ENCODE data around the gene MAML2.

The MAML2 gene

GRCh38 chr11:96309643-96310017, 33.4 kb downstream of the MAML2 start:
- no peak for TF ChIP-seq CTCF (conservative IDR thresholded peaks at IDR 0.05; ENCODE audit: low read depth)
- DNase-seq (ENCODE audit: low spot score): no peak
- ChIA-PET POLR2A (ENCODE audit: low non-redundant PET) (no interaction called here), CTCF (no interaction called here)
- no peak overlapping the region for H3K27ac ChIP-seq

GRCh38 chr11:96309016-96309642, 33.9 kb downstream of the MAML2 start:
- CTCF ChIA-PET: interaction anchor here (0.6 kb wide), 1 partner anchor 11 kb away, joined by 3 read pairs; no protein-coding TSS in a partner anchor
- no peak overlapping the region for H3K27ac ChIP-seq
- TF ChIP-seq CTCF (conservative IDR thresholded peaks at IDR 0.05; ENCODE audit: low read depth): no peak
- POLR2A ChIA-PET (ENCODE audit: low non-redundant PET): no interaction called here
- DNase-seq (ENCODE audit: low spot score): no peak

GRCh38 chr11:96307776-96308140, 35.2 kb downstream of the MAML2 start:
- ChIA-PET CTCF (interaction anchor here (0.6 to 1.2 kb wide), 3 partner anchors 35 to 487 kb away, joined by 3 to 5 read pairs (median 3); partner anchors contain the start of gene MAML2), POLR2A (ENCODE audit: low non-redundant PET) (no interaction called here)
- peak overlapping the region; percentile 92 for H3K27ac ChIP-seq
- TF ChIP-seq CTCF (conservative IDR thresholded peaks at IDR 0.05; ENCODE audit: low read depth): no peak
- peak; percentile 82 for DNase-seq (ENCODE audit: low spot score)

GRCh38 chr11:96306933-96307775, 35.8 kb downstream of the MAML2 start:
- peak; percentile 84 for DNase-seq (ENCODE audit: low spot score)

GRCh38 chr11:96306600-96306932, 36.4 kb downstream of the MAML2 start:
- TF ChIP-seq CTCF (conservative IDR thresholded peaks at IDR 0.05; ENCODE audit: low read depth): no peak
- no peak overlapping the region for H3K27ac ChIP-seq
- ChIA-PET CTCF (interaction anchor here (0.6 to 1.2 kb wide), 2 partner anchors 36 to 1121 kb away, joined by 4 to 5 read pairs; partner anchors contain the start of gene MAML2), POLR2A (ENCODE audit: low non-redundant PET) (no interaction called here)
- no peak for DNase-seq (ENCODE audit: low spot score)

More at GRCh38 chr11:96306933-96307775, 35.8 kb downstream of the MAML2 start:
- ChIA-PET POLR2A (ENCODE audit: low non-redundant PET) (no interaction called here), CTCF (interaction anchor here (0.6 to 1.2 kb wide), 4 partner anchors 36 to 1122 kb away, joined by 3 to 5 read pairs (median 4); partner anchors contain the start of gene MAML2)
- no peak for TF ChIP-seq CTCF (conservative IDR thresholded peaks at IDR 0.05; ENCODE audit: low read depth)
- H3K27ac ChIP-seq: peak overlapping the region; percentile 92

- DNase-seq (ENCODE audit: low spot score): no peak
- H3K27ac ChIP-seq: no peak overlapping the region
- POLR2A ChIA-PET (ENCODE audit: low non-redundant PET): no interaction called here
- CTCF ChIA-PET: interaction anchor here (0.7 kb wide), 1 partner anchor 33 kb away, joined by 4 read pairs; no protein-coding TSS in a partner anchor
- TF ChIP-seq CTCF (conservative IDR thresholded peaks at IDR 0.05; ENCODE audit: low read depth): no peak
Observed at GRCh38 chr11:96306071-96306470, 36.9 kb downstream of the MAML2 start.
